K562 (cell line): ENCODE data around the gene GLTPD2. TPM values are rescaled to one million over a fixed set of nuclear protein-coding genes. Genes with fewer than 3 reads are reported as not detected.

ENCODE experiments used
- DACH1 ChIP-seq: fragments of 450-650 bp; IDR thresholded peaks from 2 replicates; pipeline ENCODE4 v1.6.1; 2018; ENCODE audit not compliant: partially characterized antibody
- DPF2 ChIP-seq: fragments of 450-650 bp; IDR thresholded peaks from 2 replicates; pipeline ENCODE4 v1.6.1; 2016
- FOXK2 ChIP-seq, 2 experiments: fragments of 450-650 bp; IDR thresholded peaks in 1 of 2; conservative IDR thresholded peaks in 1 of 2; 2 replicates each; pipeline ENCODE4 v1.6.1; 2016; ENCODE audit warnings: low read depth in 2 of 2, mild to moderate bottlenecking in 1 of 2
- HDAC1 ChIP-seq, 2 experiments: fragments of 450-650 bp; IDR thresholded peaks; 2 replicates each; pipeline ENCODE4 v1.6.1; 2016 to 2017; ENCODE audit warnings: inconsistent platforms in 1 of 2, mild to moderate bottlenecking in 1 of 2, moderate library complexity in 1 of 2
- KLF1 ChIP-seq: fragments of 450-650 bp; IDR thresholded peaks from 2 replicates; pipeline ENCODE4 v1.6.1; 2016; ENCODE audit warnings: missing genetic modification characterization, missing compliant biosample characterization
- polyA plus RNA-seq, 8 experiments: library from polyadenylated mRNA; depleted of rRNA in 4 of 8; stranded (reverse) in 5 of 8; unstranded in 3 of 8; fragments of >200 nt; fragmentation: Nextera tagmentation in 2 of 8; fragmentation: Illumina TruSeq in 1 of 8; extraction: Ambion mirVana in 2 of 8; extraction: Trizol in 1 of 8; gene quantifications; 2 replicates each; pipeline versions ENCODE4 v1.2.1 to v1.2.3, GENCODE V29; 2011 to 2014; ENCODE audit warnings: inconsistent platforms in 1 of 8, missing spikeins in 1 of 8
- total RNA-seq, 7 experiments: library from RNA; depleted of rRNA in 6 of 7; stranded (reverse); fragments of >200 nt in 6 of 7; fragmentation: Illumina TruSeq in 2 of 7; extraction: Trizol in 2 of 7; gene quantifications; 2 replicates each; pipeline versions ENCODE4 v1.2.1 to v1.2.3, GENCODE V29; 2011 to 2021; ENCODE audit warnings: low replicate concordance in 1 of 7
- TF ChIP-seq, protein P1 (sequence below): fragments of 450-650 bp; IDR thresholded peaks from 2 replicates; pipeline ENCODE4 v1.6.1; 2016; ENCODE audit warnings: mild to moderate bottlenecking, moderate library complexity
- TF ChIP-seq, protein P2 (sequence below): fragments of 450-650 bp; IDR thresholded peaks from 2 replicates; pipeline ENCODE4 v1.6.1; 2016
- TF ChIP-seq, protein P3 (sequence below): fragments of 450-650 bp; formaldehyde crosslinking; IDR thresholded peaks from 2 replicates; pipeline ENCODE4 v1.4.0; 2022; ENCODE audit warnings: missing genetic modification characterization
- TF ChIP-seq, protein P4 (sequence below), 2 experiments: fragments of 450-650 bp; conservative IDR thresholded peaks; 2 replicates each; pipeline ENCODE4 v1.6.1; 2017; ENCODE audit warnings: mild to moderate bottlenecking in 2 of 2, moderate library complexity in 2 of 2

Gene GLTPD2
- total and polyA plus RNA-seq, 9 of the 15 experiments (the other 6 are each of a cell fraction or from before 2014, with no cell fraction given) = not detected

DNA sequence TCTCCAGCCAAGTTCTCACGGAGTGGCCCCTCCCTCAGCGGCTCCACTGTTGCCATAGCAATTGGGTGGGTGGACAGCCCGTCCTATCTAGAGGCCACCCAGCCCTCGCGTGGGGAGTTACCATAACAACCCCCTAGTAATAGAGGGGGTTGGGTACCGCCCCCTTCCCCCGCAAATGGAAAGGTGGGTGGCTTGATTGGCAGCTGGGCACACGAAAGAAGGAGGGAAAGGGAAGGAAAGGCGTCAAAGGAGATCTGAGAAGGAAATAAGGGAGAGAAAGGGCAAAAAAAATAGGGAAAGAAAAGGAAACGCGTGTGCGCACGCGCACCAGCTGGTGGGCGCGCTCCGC lies 44.0 kb downstream of the GLTPD2 start (continued):
- TF ChIP-seq, protein P1, sequence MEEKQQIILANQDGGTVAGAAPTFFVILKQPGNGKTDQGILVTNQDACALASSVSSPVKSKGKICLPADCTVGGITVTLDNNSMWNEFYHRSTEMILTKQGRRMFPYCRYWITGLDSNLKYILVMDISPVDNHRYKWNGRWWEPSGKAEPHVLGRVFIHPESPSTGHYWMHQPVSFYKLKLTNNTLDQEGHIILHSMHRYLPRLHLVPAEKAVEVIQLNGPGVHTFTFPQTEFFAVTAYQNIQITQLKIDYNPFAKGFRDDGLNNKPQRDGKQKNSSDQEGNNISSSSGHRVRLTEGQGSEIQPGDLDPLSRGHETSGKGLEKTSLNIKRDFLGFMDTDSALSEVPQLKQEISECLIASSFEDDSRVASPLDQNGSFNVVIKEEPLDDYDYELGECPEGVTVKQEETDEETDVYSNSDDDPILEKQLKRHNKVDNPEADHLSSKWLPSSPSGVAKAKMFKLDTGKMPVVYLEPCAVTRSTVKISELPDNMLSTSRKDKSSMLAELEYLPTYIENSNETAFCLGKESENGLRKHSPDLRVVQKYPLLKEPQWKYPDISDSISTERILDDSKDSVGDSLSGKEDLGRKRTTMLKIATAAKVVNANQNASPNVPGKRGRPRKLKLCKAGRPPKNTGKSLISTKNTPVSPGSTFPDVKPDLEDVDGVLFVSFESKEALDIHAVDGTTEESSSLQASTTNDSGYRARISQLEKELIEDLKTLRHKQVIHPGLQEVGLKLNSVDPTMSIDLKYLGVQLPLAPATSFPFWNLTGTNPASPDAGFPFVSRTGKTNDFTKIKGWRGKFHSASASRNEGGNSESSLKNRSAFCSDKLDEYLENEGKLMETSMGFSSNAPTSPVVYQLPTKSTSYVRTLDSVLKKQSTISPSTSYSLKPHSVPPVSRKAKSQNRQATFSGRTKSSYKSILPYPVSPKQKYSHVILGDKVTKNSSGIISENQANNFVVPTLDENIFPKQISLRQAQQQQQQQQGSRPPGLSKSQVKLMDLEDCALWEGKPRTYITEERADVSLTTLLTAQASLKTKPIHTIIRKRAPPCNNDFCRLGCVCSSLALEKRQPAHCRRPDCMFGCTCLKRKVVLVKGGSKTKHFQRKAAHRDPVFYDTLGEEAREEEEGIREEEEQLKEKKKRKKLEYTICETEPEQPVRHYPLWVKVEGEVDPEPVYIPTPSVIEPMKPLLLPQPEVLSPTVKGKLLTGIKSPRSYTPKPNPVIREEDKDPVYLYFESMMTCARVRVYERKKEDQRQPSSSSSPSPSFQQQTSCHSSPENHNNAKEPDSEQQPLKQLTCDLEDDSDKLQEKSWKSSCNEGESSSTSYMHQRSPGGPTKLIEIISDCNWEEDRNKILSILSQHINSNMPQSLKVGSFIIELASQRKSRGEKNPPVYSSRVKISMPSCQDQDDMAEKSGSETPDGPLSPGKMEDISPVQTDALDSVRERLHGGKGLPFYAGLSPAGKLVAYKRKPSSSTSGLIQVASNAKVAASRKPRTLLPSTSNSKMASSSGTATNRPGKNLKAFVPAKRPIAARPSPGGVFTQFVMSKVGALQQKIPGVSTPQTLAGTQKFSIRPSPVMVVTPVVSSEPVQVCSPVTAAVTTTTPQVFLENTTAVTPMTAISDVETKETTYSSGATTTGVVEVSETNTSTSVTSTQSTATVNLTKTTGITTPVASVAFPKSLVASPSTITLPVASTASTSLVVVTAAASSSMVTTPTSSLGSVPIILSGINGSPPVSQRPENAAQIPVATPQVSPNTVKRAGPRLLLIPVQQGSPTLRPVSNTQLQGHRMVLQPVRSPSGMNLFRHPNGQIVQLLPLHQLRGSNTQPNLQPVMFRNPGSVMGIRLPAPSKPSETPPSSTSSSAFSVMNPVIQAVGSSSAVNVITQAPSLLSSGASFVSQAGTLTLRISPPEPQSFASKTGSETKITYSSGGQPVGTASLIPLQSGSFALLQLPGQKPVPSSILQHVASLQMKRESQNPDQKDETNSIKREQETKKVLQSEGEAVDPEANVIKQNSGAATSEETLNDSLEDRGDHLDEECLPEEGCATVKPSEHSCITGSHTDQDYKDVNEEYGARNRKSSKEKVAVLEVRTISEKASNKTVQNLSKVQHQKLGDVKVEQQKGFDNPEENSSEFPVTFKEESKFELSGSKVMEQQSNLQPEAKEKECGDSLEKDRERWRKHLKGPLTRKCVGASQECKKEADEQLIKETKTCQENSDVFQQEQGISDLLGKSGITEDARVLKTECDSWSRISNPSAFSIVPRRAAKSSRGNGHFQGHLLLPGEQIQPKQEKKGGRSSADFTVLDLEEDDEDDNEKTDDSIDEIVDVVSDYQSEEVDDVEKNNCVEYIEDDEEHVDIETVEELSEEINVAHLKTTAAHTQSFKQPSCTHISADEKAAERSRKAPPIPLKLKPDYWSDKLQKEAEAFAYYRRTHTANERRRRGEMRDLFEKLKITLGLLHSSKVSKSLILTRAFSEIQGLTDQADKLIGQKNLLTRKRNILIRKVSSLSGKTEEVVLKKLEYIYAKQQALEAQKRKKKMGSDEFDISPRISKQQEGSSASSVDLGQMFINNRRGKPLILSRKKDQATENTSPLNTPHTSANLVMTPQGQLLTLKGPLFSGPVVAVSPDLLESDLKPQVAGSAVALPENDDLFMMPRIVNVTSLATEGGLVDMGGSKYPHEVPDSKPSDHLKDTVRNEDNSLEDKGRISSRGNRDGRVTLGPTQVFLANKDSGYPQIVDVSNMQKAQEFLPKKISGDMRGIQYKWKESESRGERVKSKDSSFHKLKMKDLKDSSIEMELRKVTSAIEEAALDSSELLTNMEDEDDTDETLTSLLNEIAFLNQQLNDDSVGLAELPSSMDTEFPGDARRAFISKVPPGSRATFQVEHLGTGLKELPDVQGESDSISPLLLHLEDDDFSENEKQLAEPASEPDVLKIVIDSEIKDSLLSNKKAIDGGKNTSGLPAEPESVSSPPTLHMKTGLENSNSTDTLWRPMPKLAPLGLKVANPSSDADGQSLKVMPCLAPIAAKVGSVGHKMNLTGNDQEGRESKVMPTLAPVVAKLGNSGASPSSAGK = peak; percentile 50
- TF ChIP-seq, protein P2, sequence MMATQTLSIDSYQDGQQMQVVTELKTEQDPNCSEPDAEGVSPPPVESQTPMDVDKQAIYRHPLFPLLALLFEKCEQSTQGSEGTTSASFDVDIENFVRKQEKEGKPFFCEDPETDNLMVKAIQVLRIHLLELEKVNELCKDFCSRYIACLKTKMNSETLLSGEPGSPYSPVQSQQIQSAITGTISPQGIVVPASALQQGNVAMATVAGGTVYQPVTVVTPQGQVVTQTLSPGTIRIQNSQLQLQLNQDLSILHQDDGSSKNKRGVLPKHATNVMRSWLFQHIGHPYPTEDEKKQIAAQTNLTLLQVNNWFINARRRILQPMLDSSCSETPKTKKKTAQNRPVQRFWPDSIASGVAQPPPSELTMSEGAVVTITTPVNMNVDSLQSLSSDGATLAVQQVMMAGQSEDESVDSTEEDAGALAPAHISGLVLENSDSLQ = peak; percentile 72; the same call in 1 of the 2 replicates
- peak; percentile 82 for TF ChIP-seq DACH1
- TF ChIP-seq, protein P3, sequence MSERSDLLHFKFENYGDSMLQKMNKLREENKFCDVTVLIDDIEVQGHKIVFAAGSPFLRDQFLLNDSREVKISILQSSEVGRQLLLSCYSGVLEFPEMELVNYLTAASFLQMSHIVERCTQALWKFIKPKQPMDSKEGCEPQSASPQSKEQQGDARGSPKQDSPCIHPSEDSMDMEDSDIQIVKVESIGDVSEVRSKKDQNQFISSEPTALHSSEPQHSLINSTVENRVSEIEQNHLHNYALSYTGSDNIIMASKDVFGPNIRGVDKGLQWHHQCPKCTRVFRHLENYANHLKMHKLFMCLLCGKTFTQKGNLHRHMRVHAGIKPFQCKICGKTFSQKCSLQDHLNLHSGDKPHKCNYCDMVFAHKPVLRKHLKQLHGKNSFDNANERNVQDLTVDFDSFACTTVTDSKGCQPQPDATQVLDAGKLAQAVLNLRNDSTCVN (CRISPR knock-in tag) = 0 out of 2 replicates have a peak, but pooled peaks have one; percentile 23
- peak in 1 of 2 experiments; percentile 73; a peak in 2 of 4 replicates for TF ChIP-seq HDAC1 (IDR thresholded peaks at IDR 0.05)
- TF ChIP-seq FOXK2 (conservative IDR thresholded peaks at IDR 0.05 in 1 of 2, IDR thresholded peaks at IDR 0.05 in 1 of 2; ENCODE audit: low read depth in 2 of 2) = 0 out of 4 replicates have a peak, but pooled peaks of 1 of the 2 experiments have one; percentile 27
- TF ChIP-seq, protein P4, sequence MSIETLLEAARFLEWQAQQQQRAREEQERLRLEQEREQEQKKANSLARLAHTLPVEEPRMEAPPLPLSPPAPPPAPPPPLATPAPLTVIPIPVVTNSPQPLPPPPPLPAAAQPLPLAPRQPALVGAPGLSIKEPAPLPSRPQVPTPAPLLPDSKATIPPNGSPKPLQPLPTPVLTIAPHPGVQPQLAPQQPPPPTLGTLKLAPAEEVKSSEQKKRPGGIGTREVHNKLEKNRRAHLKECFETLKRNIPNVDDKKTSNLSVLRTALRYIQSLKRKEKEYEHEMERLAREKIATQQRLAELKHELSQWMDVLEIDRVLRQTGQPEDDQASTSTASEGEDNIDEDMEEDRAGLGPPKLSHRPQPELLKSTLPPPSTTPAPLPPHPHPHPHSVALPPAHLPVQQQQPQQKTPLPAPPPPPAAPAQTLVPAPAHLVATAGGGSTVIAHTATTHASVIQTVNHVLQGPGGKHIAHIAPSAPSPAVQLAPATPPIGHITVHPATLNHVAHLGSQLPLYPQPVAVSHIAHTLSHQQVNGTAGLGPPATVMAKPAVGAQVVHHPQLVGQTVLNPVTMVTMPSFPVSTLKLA (conservative IDR thresholded peaks at IDR 0.05) = peak; percentile 48 to 69; a peak in 3 of 4 replicates
- peak; percentile 53 for TF ChIP-seq DPF2
- TF ChIP-seq KLF1 (tag) = peak; percentile 28; the same call in 1 of the 2 replicates
